K562 (cell line): Measurements from ENCODE around the gene PACS1. TPM values are rescaled to one million over a fixed set of nuclear protein-coding genes. Genes with fewer than 3 reads are reported as not detected.

ENCODE experiments used
- BCL6 ChIP-seq: fragments of 250-450 bp; sonication (Bioruptor Pico); IDR thresholded peaks from 2 replicates; pipeline ENCODE4 v1.4.0; 2020
- BRD9 ChIP-seq: fragments of 450-650 bp; IDR thresholded peaks from 2 replicates; pipeline ENCODE4 v1.6.1; 2018; ENCODE audit warnings: low read depth; ENCODE audit not compliant: partially characterized antibody
- FOXA3 ChIP-seq, 2 experiments: fragments of 450-650 bp in 1 of 2; sonication (generic) in 1 of 2; formaldehyde crosslinking; IDR thresholded peaks in 1 of 2; conservative IDR thresholded peaks in 1 of 2; 2 replicates each; pipeline versions ENCODE4 v1.4.0 to v1.8.0; 2020 to 2022; ENCODE audit warnings: mild to moderate bottlenecking in 2 of 2, missing genetic modification reagents in 1 of 2
- GATAD2B ChIP-seq: fragments of 450-650 bp; IDR thresholded peaks from 2 replicates; pipeline ENCODE4 v1.6.1; 2017; ENCODE audit warnings: mild to moderate bottlenecking, borderline replicate concordance
- GTF2B ChIP-seq: IDR thresholded peaks from 2 replicates; pipeline ENCODE4 v1.6.1; 2011; ENCODE audit not compliant: insufficient read length; ENCODE audit errors: extremely low read depth
- HMGXB4 ChIP-seq: sonication (generic); formaldehyde crosslinking; IDR thresholded peaks from 2 replicates; pipeline ENCODE4 v1.8.1; 2023; ENCODE audit warnings: mild to moderate bottlenecking, missing genetic modification reagents
- MAX ChIP-seq: sonication (generic); formaldehyde crosslinking; IDR thresholded peaks from 2 replicates; pipeline ENCODE4 v1.9.0; 2022; ENCODE audit warnings: mild to moderate bottlenecking, missing genetic modification reagents
- MED1 ChIP-seq: sonication (generic); formaldehyde crosslinking; IDR thresholded peaks from 2 replicates; pipeline ENCODE4 v1.8.1; 2023; ENCODE audit warnings: missing genetic modification reagents, borderline replicate concordance
- PCBP1 ChIP-seq: fragments of 200-400 bp; formaldehyde crosslinking; IDR thresholded peaks from 2 replicates; pipeline ENCODE4 v1.6.1; 2018; ENCODE audit warnings: mild to moderate bottlenecking, low read depth, low read length; ENCODE audit not compliant: poor library complexity, severe bottlenecking
- POLR2H ChIP-seq: IDR thresholded peaks from 2 replicates; pipeline ENCODE4 v1.6.1; 2016; ENCODE audit warnings: missing genetic modification characterization, low read depth, mild to moderate bottlenecking, control low read depth, missing compliant biosample characterization, moderate library complexity
- SRSF1 ChIP-seq: fragments of 200-400 bp; formaldehyde crosslinking; IDR thresholded peaks from 2 replicates; pipeline ENCODE4 v1.6.1; 2017; ENCODE audit warnings: mild to moderate bottlenecking, low read depth, low read length, moderate library complexity
- ZBTB1 ChIP-seq: sonication (generic); formaldehyde crosslinking; IDR thresholded peaks from 2 replicates; pipeline ENCODE4 v1.8.1; 2023; ENCODE audit warnings: missing genetic modification reagents, low read depth, mild to moderate bottlenecking, borderline replicate concordance
- ZFP91 ChIP-seq: sonication (generic); formaldehyde crosslinking; IDR thresholded peaks from 2 replicates; pipeline ENCODE4 v1.8.0; 2022; ENCODE audit warnings: mild to moderate bottlenecking, missing genetic modification reagents
- ZNF133 ChIP-seq: fragments of 250-450 bp; sonication (Bioruptor Pico); IDR thresholded peaks from 2 replicates; pipeline ENCODE4 v1.4.0; 2020; ENCODE audit warnings: mild to moderate bottlenecking
- ZNF143 ChIP-seq: sonication (generic); formaldehyde crosslinking; IDR thresholded peaks from 2 replicates; pipeline ENCODE4 v1.9.0; 2022; ENCODE audit warnings: mild to moderate bottlenecking, missing genetic modification reagents
- polyA plus RNA-seq, 8 experiments: library from polyadenylated mRNA; depleted of rRNA in 4 of 8; stranded (reverse) in 5 of 8; unstranded in 3 of 8; fragments of >200 nt; fragmentation: Nextera tagmentation in 2 of 8; fragmentation: Illumina TruSeq in 1 of 8; extraction: Ambion mirVana in 2 of 8; extraction: Trizol in 1 of 8; gene quantifications; 2 replicates each; pipeline versions ENCODE4 v1.2.1 to v1.2.3, GENCODE V29; 2011 to 2014; ENCODE audit warnings: inconsistent platforms in 1 of 8, missing spikeins in 1 of 8
- total RNA-seq, 7 experiments: library from RNA; depleted of rRNA in 6 of 7; stranded (reverse); fragments of >200 nt in 6 of 7; fragmentation: Illumina TruSeq in 2 of 7; extraction: Trizol in 2 of 7; gene quantifications; 2 replicates each; pipeline versions ENCODE4 v1.2.1 to v1.2.3, GENCODE V29; 2011 to 2021; ENCODE audit warnings: low replicate concordance in 1 of 7
- TF ChIP-seq, protein P1 (sequence below), 2 experiments: fragments of 450-650 bp in 1 of 2; IDR thresholded peaks; 2 replicates each; pipeline ENCODE4 v1.6.1; 2011 to 2017; ENCODE audit warnings: low read depth in 2 of 2, antibody characterized with exemption in 1 of 2, borderline replicate concordance in 1 of 2, low read length in 1 of 2, mild to moderate bottlenecking in 1 of 2, mixed read lengths in 1 of 2; ENCODE audit not compliant: control insufficient read depth in 1 of 2
- TF ChIP-seq, protein P2 (sequence below), 3 experiments: IDR thresholded peaks in 2 of 3; conservative IDR thresholded peaks in 1 of 3; 2 replicates each; pipeline ENCODE4 v1.5.1; 2011 to 2012; ENCODE audit warnings: low read length in 3 of 3, mild to moderate bottlenecking in 3 of 3, control low read depth in 2 of 3, improper control_type of control experiment in 1 of 3, inconsistent platforms in 1 of 3, low read depth in 1 of 3, mixed read lengths in 1 of 3, moderate library complexity in 1 of 3; ENCODE audit not compliant: insufficient read depth in 2 of 3

PACS1 gene
- total and polyA plus RNA-seq, 9 of the 15 experiments (the other 6 are each of a cell fraction or from before 2014, with no cell fraction given), result 0.34 to 28.1 (median 8.5) TPM

- TF ChIP-seq ZFP91 (CRISPR knock-in tag) (no peak), MED1 (CRISPR knock-in tag) (no peak), PCBP1 (peak; percentile 22), ZNF133 (CRISPR knock-in tag) (no peak), FOXA3 (CRISPR knock-in tag; conservative IDR thresholded peaks at IDR 0.05 in 1 of 2, IDR thresholded peaks at IDR 0.05 in 1 of 2) (0 out of 4 replicates have a peak, but pooled peaks of 1 of the 2 experiments have one; percentile 27), SRSF1 (no peak), ZNF143 (CRISPR knock-in tag) (0 out of 2 replicates have a peak, but pooled peaks have one; percentile 6), BRD9 (no peak), MAX (peak; percentile 36; the same call in 1 of the 2 replicates), ZBTB1 (CRISPR knock-in tag) (no peak), HMGXB4 (CRISPR knock-in tag) (no peak), POLR2H (no peak), BCL6 (CRISPR knock-in tag) (no peak), GTF2B (no peak), GATAD2B (no peak)
- TF ChIP-seq, protein P1, sequence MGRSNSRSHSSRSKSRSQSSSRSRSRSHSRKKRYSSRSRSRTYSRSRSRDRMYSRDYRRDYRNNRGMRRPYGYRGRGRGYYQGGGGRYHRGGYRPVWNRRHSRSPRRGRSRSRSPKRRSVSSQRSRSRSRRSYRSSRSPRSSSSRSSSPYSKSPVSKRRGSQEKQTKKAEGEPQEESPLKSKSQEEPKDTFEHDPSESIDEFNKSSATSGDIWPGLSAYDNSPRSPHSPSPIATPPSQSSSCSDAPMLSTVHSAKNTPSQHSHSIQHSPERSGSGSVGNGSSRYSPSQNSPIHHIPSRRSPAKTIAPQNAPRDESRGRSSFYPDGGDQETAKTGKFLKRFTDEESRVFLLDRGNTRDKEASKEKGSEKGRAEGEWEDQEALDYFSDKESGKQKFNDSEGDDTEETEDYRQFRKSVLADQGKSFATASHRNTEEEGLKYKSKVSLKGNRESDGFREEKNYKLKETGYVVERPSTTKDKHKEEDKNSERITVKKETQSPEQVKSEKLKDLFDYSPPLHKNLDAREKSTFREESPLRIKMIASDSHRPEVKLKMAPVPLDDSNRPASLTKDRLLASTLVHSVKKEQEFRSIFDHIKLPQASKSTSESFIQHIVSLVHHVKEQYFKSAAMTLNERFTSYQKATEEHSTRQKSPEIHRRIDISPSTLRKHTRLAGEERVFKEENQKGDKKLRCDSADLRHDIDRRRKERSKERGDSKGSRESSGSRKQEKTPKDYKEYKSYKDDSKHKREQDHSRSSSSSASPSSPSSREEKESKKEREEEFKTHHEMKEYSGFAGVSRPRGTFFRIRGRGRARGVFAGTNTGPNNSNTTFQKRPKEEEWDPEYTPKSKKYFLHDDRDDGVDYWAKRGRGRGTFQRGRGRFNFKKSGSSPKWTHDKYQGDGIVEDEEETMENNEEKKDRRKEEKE (IDR thresholded peaks at IDR 0.05; ENCODE audit: borderline replicate concordance in 1 of 2, control insufficient read depth in 1 of 2, low read depth in 2 of 2, low read length in 1 of 2), result no peak
- TF ChIP-seq, protein P2, sequence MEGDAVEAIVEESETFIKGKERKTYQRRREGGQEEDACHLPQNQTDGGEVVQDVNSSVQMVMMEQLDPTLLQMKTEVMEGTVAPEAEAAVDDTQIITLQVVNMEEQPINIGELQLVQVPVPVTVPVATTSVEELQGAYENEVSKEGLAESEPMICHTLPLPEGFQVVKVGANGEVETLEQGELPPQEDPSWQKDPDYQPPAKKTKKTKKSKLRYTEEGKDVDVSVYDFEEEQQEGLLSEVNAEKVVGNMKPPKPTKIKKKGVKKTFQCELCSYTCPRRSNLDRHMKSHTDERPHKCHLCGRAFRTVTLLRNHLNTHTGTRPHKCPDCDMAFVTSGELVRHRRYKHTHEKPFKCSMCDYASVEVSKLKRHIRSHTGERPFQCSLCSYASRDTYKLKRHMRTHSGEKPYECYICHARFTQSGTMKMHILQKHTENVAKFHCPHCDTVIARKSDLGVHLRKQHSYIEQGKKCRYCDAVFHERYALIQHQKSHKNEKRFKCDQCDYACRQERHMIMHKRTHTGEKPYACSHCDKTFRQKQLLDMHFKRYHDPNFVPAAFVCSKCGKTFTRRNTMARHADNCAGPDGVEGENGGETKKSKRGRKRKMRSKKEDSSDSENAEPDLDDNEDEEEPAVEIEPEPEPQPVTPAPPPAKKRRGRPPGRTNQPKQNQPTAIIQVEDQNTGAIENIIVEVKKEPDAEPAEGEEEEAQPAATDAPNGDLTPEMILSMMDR (IDR thresholded peaks at IDR 0.05 in 2 of 3, conservative IDR thresholded peaks at IDR 0.05 in 1 of 3; ENCODE audit: insufficient read depth in 2 of 3, low read depth in 1 of 3, low read length in 3 of 3), result peak in 1 of 3 experiments; percentile 48; a peak in 1 of 6 replicates
Observed at GRCh38 chr11:66258473-66258893, 188.4 kb downstream of the PACS1 start (continued).
